Right lobe of liver (tissue), 6 donors: ENCODE data around the gene SH3TC1. TPM values are rescaled to one million over a fixed set of nuclear protein-coding genes. Genes with fewer than 3 reads are reported as not detected.

Experiments used
- ATAC-seq, 4 donors: fragments of 200-7000 bp; cut with Tn5 transposase; one replicate each; pipeline ENCODE4 v1.9.1; 2020; ENCODE audit warnings: mild to moderate bottlenecking in 4 of 4, moderate library complexity in 4 of 4
- DNase-seq, 3 donors: peaks; one replicate each; pipeline ENCODE4 v3.0.0-alpha.2; 2020
- H3K27ac ChIP-seq, 3 donors: fragments of 200-600 bp; one replicate each; pipeline ENCODE4 v1.8.0; 2022
- H3K27me3 ChIP-seq, 2 donors: fragments of 200-600 bp; one replicate each; pipeline ENCODE4 v1.8.0; 2022
- H3K36me3 ChIP-seq, 4 donors: fragments of 200-600 bp; sonication (generic) in 1 of 4; one replicate each; pipeline versions ENCODE4 v1.5.1 to v1.8.0; 2017 to 2022; ENCODE audit warnings: control low read depth in 1 of 4
- H3K4me1 ChIP-seq, 4 donors: fragments of 200-600 bp; sonication (generic) in 1 of 4; one replicate each; pipeline versions ENCODE4 v1.5.1 to v1.8.0; 2017 to 2022; ENCODE audit warnings: control low read depth in 1 of 4
- H3K4me3 ChIP-seq, 3 donors: fragments of 200-600 bp; one replicate each; pipeline ENCODE4 v1.8.0; 2022
- H3K9me3 ChIP-seq, 4 donors: fragments of 200-600 bp; sonication (generic) in 1 of 4; one replicate each; pipeline versions ENCODE4 v1.5.1 to v1.8.0; 2017 to 2022; ENCODE audit warnings: control low read depth in 1 of 4
- POLR2A ChIP-seq: fragments of 450-650 bp; IDR thresholded peaks from one replicate; pipeline ENCODE4 v1.6.1; 2017; ENCODE audit warnings: antibody characterized with exemption, mild to moderate bottlenecking
- WGBS: methylation state at CpG from one replicate; pipeline ENCODE4 v1.1.6; 2018; ENCODE audit warnings: low coverage, low lambda C conversion rate; ENCODE audit not compliant: insufficient coverage; ENCODE audit errors: missing lambda C conversion rate; 5-methylcytosine and 5-hydroxymethylcytosine counted together
- intact Hi-C, 2 donors: fragments of 100-400 bp; cut with DNase I; formaldehyde crosslinking; loops; one replicate each; pipeline versions ENCODE4 v1.11.2 to v1.14.1; 2022
- total RNA-seq, 6 experiments: library from RNA; depleted of rRNA in 2 of 6; stranded (reverse); fragments of >200 nt in 2 of 6; fragmentation: NEBNext Ultra II Directional in 3 of 6; extraction: Animal tissue kit (Norgen Biotek cat#: 25700) in 3 of 6; gene quantifications; one replicate each; pipeline versions ENCODE4 v1.1.0 to v1.2.4, GENCODE V29; 2016 to 2023
- TF ChIP-seq, protein P1 (sequence below), 4 donors: fragments of 200-600 bp in 3 of 4; fragments of 450-650 bp in 1 of 4; IDR thresholded peaks; one replicate each; pipeline versions ENCODE4 v1.5.1 to v1.8.0; 2016 to 2022; ENCODE audit warnings: antibody characterized with exemption in 4 of 4, mild to moderate bottlenecking in 2 of 4
- donor health status: DM: no; HTN: yes; CAD: no.
- donor health status: DM: no; HTN: no; CAD: no.
- donor health status: DM: no; HTN: no; CAD: no.
- donor health status: DM: no; HTN: yes; CAD: no.
- donor health status: DM: no; HTN: yes; CAD: no.

The SH3TC1 gene
- total RNA-seq, 6 experiments from 2014 or later, result 13.2 to 48.0 (median 24.9) TPM

DNA sequence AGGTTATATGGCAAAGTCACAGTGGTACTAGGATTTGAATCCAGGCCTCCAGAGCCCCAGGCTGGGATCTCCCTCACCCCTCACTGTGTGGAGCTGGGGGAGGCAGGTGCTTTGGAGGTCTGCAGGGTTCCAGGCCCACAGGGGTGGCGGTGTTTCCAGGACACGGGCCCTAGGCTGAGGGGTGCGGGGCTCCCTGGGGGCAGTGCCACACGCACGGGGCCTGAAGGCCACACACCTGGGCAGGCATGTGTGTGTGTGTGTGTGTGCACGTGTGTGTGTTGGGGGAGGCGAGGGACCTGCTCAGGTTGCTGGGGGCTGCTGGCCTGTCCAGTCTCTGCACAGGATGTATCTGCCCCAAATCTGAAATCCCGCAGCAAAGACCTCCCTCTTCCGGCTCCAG, 18.8 kb downstream of the SH3TC1 start:
- Histone ChIP-seq H3K27me3 (no peaks in the 10 kb centered on the region), H3K27ac (no peak overlapping the region), H3K4me1 (peaks cover 0 to 15% (median 6%) of the 10 kb centered on the region in 4 donors), H3K9me3 (no peaks in the 10 kb centered on the region), H3K36me3 (peaks cover 0 to 19% (median 3%) of the 10 kb centered on the region in 4 donors), H3K4me3 (no peak overlapping the region)
- no peak for TF ChIP-seq POLR2A
- DNase-seq (no peak), ATAC-seq (no peak)
- intact Hi-C loops, result no loop called here
- WGBS, result no CpG with 5 or more reads among the region's 9 CpGs

- TF ChIP-seq, protein P1, sequence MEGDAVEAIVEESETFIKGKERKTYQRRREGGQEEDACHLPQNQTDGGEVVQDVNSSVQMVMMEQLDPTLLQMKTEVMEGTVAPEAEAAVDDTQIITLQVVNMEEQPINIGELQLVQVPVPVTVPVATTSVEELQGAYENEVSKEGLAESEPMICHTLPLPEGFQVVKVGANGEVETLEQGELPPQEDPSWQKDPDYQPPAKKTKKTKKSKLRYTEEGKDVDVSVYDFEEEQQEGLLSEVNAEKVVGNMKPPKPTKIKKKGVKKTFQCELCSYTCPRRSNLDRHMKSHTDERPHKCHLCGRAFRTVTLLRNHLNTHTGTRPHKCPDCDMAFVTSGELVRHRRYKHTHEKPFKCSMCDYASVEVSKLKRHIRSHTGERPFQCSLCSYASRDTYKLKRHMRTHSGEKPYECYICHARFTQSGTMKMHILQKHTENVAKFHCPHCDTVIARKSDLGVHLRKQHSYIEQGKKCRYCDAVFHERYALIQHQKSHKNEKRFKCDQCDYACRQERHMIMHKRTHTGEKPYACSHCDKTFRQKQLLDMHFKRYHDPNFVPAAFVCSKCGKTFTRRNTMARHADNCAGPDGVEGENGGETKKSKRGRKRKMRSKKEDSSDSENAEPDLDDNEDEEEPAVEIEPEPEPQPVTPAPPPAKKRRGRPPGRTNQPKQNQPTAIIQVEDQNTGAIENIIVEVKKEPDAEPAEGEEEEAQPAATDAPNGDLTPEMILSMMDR (IDR thresholded peaks at IDR 0.05), result no peak
- no peak for TF ChIP-seq POLR2A
- H3K27me3 ChIP-seq, result no peaks in the 10 kb centered on the region
- intact Hi-C loops, result no loop called here
- H3K36me3 ChIP-seq, result peaks cover 0 to 19% (median 8%) of the 10 kb centered on the region in 4 donors
- ATAC-seq, result no peak
- WGBS, result 83% methylated on average over 10 of the region's 20 CpGs
- H3K27ac ChIP-seq, result no peak overlapping the region
- H3K4me1 ChIP-seq, result peaks cover 0 to 15% (median 6%) of the 10 kb centered on the region in 4 donors
- H3K4me3 ChIP-seq, result no peak overlapping the region
- no peak for DNase-seq
- no peaks in the 10 kb centered on the region for H3K9me3 ChIP-seq
Observed at GRCh38 chr4:8218371-8219031, 19.4 kb downstream of the SH3TC1 start.

GRCh38 chr4:8219236-8219635, 20.1 kb downstream of the SH3TC1 start:
- WGBS, result 60% methylated on average over 2 of the region's 21 CpGs
- H3K36me3 ChIP-seq, result peaks cover 0 to 26% (median 13%) of the 10 kb centered on the region in 4 donors
- ATAC-seq (no peak), DNase-seq (no peak)
- H3K9me3 ChIP-seq, result no peaks in the 10 kb centered on the region
- intact Hi-C loops, result no loop called here
- H3K27ac ChIP-seq, result no peak overlapping the region
- H3K4me3 ChIP-seq, result no peak overlapping the region
- no peaks in the 10 kb centered on the region for H3K27me3 ChIP-seq
- no peak for TF ChIP-seq POLR2A
- TF ChIP-seq, protein P1 (IDR thresholded peaks at IDR 0.05), result no peak
- H3K4me1 ChIP-seq, result peaks cover 0 to 13% (median 5%) of the 10 kb centered on the region in 4 donors

- WGBS, result 88% methylated on average over 5 of the region's 7 CpGs
- Histone ChIP-seq H3K27me3 (no peaks in the 10 kb centered on the region), H3K36me3 (peaks cover 0 to 26% (median 16%) of the 10 kb centered on the region in 4 donors), H3K27ac (peak overlapping the region in 1 of 3 donors; percentile 7), H3K4me3 (no peak overlapping the region), H3K9me3 (no peaks in the 10 kb centered on the region), H3K4me1 (no peaks in the 10 kb centered on the region)
- DNase-seq, result no peak
- peak in 3 of 4 donors; percentile 11 to 27 (median 17) for ATAC-seq
- intact Hi-C loops, result no loop called here
- TF ChIP-seq POLR2A, result no peak
- TF ChIP-seq, protein P1 (IDR thresholded peaks at IDR 0.05), result no peak
Observed at GRCh38 chr4:8220661-8221450, 21.8 kb downstream of the SH3TC1 start.

DNA sequence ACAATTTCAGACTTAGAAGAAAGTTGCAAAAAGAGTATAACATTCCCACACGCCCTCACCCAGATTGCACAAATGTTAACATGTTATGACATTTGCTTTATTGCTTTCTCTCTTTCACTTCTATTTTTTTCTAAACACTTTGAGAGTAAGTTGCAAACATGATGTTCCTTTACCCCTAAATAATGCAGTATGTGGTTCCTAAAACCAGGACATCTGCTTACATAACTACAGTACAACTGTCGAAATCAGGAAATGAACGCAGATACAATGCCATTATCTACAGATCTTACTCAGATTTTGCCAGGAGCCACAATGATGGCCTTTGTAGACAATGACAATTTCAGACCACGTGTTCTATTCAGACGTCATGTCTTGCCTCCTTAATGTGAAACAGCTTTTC, 22.4 kb downstream of the SH3TC1 start:
- DNase-seq (no peak), ATAC-seq (peak in 3 of 4 donors; percentile 31 to 49 (median 43))
- intact Hi-C loops, result no loop called here

More for the DNA sequence above, 22.4 kb downstream of the SH3TC1 start:
- TF ChIP-seq, protein P1 (IDR thresholded peaks at IDR 0.05), result no peak
- no peak for TF ChIP-seq POLR2A
- 62% methylated on average over 5 of the region's 5 CpGs for WGBS
- H3K36me3 ChIP-seq, result peaks cover 0 to 26% (median 16%) of the 10 kb centered on the region in 4 donors
- no peak overlapping the region for H3K4me3 ChIP-seq
- no peaks in the 10 kb centered on the region for H3K27me3 ChIP-seq
- no peaks in the 10 kb centered on the region for H3K4me1 ChIP-seq
- H3K9me3 ChIP-seq, result no peaks in the 10 kb centered on the region
- H3K27ac ChIP-seq, result peak overlapping the region in 1 of 3 donors; percentile 8
